ENCODE data around the gene OLFML1.
A peak's percentile ranks its signal among the peaks of the same experiment; 100 is the strongest.

The OLFML1 gene

GRCh38 chr11:7485186-7486097 is at the start of gene OLFML1:
Gene OLFML1, plus strand, starts transcription at chr11:7485506. Its CDS starts 370 bp downstream, at chr11:7485876.
- DNase-seq (ENCODE audit: low spot score), result no peak

- DNase-seq (ENCODE audit: low spot score), result no peak
Measured at GRCh38 chr11:7436146-7436545, 49.2 kb upstream of the OLFML1 start.

DNA sequence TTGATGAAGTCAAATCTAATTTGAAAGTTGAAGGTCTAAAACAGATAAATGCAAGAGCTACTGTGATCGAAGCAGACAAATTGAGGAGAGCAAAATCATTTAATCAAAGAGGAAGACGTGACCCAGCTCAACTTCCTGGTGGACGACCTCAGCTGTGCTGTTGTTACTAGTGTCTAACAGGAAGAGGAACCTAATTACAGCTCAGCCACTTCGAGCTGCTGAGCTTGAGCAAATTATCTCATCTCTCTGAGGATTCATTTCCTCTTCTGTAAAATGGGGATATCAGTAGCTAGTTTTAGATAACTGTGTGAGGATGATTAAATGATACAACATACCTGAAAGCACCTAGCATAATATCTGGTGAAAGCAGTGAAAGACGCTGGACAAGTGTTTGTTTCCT is 48.6 kb upstream of the OLFML1 start:
- DNase-seq (ENCODE audit: low spot score), result peak; percentile 70

DNA sequence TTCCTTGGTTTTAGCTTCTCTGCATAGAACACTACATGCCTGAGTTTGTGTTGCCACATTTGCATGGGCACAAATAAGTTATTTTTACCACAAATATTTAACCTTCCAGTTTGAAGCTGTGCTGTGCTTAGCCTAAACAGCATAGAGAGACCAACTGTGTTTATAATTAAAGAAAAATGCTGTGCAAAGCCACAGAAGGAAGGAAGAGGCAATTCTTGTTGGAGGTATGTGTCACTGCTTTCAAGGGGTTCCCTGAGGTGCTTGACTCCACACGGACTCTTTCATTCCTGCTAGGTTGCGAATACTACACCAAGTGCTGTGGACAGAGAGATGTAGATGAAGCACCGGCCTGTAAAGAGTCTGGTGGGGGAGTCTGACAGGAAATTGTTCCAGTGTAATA is 47.6 kb upstream of the OLFML1 start:
- no peak for DNase-seq (ENCODE audit: low spot score)

DNA sequence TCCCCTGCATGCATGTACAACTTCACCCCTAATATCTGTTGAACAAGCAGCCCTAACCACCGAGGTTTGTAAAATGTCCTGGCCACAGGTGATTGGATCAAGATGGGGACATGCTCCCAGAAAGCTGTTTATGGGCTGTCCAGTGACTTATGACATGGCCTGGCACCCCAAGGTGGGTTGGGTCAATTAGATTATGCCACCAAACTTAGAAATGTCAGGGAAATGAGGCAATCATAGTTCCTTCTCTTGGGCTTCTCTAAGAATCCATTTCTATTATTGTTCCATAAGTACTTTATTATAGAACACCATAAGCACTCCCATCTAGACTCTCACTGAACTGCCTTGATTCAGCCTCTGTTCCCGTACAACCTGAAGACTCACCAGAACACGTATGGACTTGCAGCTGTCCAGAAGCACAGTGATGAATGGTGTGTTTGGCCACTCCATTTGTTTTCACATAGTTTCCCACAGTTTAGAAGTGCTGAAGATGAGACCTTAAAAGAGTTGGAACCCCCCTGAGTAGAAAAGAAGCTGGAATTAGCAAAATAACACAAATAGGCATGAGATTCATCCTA is 45.5 kb upstream of the OLFML1 start:
- no peak for DNase-seq (ENCODE audit: low spot score)

- peak; percentile 72 for DNase-seq (ENCODE audit: low spot score)
Measured at GRCh38 chr11:7442588-7443215, 42.6 kb upstream of the OLFML1 start.

DNA sequence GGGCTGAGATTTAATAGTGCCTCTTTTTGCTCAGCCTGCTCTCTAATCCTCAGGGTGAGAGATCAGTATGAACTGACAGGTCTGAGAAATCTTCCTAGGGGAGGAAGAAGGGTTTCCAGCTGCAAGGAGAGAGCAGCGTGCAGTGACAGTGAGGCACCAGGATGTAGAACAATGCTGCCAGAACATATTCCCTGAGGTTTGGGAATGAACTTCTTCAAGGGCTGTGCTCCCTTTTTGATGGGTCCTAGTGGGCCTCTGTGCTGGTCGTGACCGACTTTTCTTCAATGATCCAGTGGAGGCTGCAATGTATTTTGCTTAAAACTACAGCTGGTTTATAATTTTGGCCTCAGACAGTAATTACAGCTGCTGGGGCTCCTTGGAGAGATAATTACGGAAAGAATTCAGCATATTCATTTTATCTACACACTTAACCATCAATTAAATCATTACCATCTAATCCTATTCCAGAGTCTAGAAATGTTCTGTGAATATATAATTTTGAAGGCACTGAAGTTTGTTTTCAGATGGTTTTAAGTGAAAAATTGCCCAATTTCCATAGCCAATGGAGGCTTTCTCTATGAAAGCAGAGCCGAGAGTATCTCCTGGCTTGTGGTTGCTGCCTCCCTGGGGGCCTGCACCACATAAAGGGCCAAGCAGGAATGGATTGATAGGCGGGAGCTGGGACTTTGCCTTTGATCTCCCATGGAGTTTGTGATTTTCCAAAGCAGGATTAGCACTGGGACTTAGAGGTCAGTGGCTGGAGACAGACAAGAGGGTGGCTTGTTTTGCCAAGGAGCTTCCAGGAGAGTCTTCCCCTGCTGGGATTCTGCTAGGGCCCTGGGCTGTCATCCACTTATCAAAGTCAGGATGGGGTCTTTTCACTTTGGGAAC is 41.0 kb upstream of the OLFML1 start:
- DNase-seq (ENCODE audit: low spot score), result no peak

GRCh38 chr11:7445564-7445963 is 39.7 kb upstream of the OLFML1 start:
- DNase-seq (ENCODE audit: low spot score), result no peak

DNA sequence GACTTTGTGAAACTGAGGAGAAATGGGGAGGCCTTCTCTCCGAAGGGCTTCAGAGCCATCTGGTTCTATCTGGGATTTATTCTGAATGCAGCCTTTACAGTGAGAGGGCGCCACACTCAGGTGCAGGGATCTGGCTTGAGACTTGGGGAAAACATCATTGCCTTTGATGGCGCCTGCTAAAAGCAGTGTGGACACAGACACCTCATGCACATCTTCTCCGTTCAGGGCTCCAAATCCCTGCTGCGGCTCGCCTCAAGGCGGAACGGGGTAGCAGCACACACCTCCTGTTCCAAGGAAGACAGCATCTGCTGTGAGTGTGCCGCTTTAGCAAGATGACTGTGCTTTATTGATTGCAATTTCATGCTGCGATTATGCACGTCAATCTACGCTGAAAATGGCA is 37.1 kb upstream of the OLFML1 start:
- no peak for DNase-seq (ENCODE audit: low spot score)

GRCh38 chr11:7449211-7449840 is 36.0 kb upstream of the OLFML1 start:
- no peak for DNase-seq (ENCODE audit: low spot score)

DNA sequence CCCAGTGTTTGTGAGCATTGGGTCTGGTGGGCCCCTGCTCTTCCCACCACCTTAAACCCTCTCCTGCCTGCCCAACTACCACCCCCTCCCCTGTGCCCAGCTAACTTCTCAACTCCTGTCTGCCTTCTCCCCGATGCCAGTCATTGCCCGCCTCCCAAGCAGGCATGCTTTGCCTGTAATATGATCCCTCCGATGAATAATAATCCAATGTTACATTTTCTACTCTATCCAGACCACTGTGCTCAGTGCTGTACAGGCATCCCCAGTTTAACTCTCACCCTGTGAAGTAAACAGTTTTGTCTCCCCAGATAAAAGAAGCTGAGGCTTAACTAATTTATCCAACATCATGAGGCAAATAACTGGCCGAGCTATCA is 35.5 kb upstream of the OLFML1 start:
- DNase-seq (ENCODE audit: low spot score), result no peak

GRCh38 chr11:7450836-7451235 is 34.5 kb upstream of the OLFML1 start:
- no peak for DNase-seq (ENCODE audit: low spot score)

GRCh38 chr11:7451520-7451919 is 33.8 kb upstream of the OLFML1 start:
- no peak for DNase-seq (ENCODE audit: low spot score)

DNA sequence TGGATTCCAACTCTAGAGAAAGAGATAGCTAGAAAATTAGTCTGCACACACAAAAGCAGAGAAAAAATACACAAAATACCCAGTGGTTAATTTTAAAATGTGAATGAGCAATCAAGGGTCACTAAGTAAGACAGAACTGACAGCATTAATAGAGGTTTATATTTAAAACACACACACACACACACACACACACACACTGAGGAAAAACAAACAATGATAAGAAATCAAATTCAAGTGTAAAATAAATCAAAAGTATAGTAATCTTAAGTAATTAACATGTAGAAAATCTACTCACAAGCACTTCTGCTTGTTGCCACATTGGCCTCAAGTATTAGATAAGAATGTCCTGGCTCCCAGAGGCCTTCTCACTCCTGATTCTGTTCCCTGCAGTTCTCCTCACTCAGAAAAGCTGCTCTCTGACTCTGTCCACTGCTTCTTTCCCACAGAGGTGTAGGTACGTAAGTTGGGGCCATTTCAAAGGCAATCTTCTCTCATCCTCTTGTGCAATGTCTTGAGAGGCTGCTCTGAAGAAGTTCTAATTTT is 33.3 kb upstream of the OLFML1 start:
- DNase-seq (ENCODE audit: low spot score), result no peak

GRCh38 chr11:7454854-7455253 is 30.5 kb upstream of the OLFML1 start:
- no peak for DNase-seq (ENCODE audit: low spot score)

DNA sequence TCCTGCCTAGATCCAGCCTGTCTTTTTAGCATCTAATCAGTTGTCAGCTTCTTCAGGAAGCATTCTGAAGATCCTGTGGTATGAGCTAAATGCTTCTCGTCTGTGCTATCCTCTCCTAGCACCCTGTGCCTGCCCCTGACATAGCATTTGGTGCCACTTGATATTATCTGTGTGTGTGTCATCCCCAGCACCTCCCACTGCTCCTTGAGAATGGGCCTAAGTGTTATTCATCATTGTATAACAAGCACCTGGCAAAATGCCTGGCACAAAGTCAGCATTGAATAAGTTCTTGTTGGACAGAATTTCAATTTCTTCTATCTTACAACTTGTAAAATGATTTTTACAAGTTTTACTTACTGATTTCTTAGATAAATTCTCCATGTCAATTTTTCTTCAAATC is 28.1 kb upstream of the OLFML1 start:
- no peak for DNase-seq (ENCODE audit: low spot score)

GRCh38 chr11:7462706-7463105 is 22.6 kb upstream of the OLFML1 start:
- DNase-seq (ENCODE audit: low spot score), result no peak

DNA sequence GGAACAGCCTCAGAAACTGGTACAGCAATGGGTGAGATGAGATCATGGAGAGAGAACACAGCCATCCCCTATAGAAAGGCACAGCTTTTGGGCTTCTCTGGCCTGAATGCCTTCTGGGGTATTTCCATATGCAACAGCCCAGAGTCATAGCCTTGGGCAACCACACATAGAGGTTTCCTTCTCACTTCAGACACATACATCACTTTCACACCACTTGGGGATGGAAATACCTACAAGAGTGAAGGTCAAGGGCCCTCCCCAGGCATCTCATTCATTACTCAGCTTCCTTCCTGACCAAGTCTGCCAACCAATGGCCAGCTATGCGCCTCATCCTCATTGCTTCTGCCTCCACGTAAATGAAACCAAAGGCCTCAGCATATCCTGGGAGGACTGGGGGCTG is 17.7 kb upstream of the OLFML1 start:
- no peak for DNase-seq (ENCODE audit: low spot score)

DNA sequence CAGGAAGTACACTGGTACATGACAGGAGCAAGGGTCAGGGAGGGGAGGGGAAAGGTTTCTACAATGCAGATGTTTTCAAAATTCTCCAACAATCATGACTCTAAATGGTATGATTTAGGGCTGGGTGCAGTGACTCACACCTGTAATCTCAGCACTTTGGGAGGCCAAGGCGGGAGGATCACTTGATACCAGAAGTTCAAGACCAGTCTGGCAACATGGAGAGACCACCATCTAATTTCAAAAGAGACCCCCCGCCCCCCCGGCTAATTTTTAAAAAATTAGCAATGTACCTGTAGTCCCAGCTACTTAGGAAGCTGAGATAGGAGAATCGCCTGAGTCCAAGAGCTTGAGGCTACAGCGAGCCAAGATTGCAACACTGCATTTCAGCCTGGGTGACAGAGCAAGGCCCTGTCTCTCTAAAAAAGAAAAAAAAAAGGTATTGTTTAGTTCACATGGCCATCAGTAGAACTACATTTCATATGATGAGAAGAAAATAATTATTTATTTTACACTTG is 15.9 kb upstream of the OLFML1 start:
- DNase-seq (ENCODE audit: low spot score), result no peak

DNA sequence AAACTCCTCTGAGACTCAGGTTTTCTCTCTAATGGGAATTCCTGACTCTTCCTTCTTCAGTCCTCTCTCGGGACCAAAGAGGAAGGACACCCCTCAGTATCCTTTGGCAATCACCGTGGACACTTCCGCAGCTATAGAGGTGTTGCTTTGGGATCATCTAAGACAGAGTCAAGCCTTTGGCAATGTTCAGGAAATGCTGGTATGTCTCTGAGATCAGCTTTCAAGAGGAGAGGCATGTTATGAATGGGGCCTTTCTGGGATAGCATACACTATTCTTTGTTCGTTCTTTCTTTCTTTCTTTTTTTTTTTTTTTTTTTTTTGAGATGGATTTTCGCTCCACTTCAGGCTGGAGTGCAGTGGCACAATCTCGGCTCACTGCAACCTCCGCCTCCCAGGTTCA is 14.2 kb upstream of the OLFML1 start:
- DNase-seq (ENCODE audit: low spot score), result no peak

DNA sequence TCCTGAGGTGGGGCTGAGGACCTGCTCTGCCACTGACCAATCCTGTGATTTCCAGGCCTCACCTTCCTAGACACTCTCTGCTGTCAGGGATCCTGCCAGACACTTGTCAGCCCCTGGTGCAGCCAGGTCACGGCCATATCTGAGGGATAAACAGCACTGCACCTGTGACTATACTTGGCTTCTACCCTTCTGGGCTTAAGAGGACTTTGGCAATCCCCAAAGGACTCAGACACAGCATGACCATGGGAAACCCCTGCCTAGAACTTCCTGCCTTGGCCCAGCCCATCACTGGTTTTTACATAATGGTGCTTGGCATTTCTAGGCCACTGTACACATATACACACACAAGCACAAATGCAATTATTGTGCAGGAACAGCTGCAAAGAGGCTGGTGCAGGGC is 11.6 kb upstream of the OLFML1 start:
- peak; percentile 62 for DNase-seq (ENCODE audit: low spot score)
